ENCODE results near the gene CEMIP. TPM values are rescaled to one million over a fixed set of nuclear protein-coding genes. Genes with fewer than 3 reads are reported as not detected.
"Not testable (repeated sequence)": the region's sequence is repeated elsewhere in the genome, so short reads cannot be mapped to it uniquely, and the experiment has no call there.

CEMIP gene
- total RNA-seq, 2 donors from 2014 or later, result 0.04 to 0.05 TPM

DNA sequence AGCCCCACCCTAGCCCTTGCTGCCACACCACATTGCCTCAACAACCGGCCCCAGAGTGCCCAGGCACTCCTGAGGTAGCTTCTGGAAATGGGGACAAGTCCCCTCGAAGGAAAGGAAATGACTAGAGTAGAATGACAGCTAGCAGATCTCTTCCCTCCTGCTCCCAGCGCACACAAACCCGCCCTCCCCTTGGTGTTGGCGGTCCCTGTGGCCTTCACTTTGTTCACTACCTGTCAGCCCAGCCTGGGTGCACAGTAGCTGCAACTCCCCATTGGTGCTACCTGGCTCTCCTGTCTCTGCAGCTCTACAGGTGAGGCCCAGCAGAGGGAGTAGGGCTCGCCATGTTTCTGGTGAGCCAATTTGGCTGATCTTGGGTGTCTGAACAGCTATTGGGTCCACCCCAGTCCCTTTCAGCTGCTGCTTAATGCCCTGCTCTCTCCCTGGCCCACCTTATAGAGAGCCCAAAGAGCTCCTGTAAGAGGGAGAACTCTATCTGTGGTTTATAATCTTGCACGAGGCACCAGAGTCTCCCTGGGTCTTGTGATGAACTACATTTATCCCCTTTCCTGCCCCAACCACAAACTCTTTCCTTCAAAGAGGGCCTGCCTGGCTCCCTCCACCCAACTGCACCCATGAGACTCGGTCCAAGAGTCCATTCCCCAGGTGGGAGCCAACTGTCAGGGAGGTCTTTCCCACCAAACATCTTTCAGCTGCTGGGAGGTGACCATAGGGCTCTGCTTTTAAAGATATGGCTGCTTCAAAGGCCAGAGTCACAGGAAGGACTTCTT lies 171.3 kb downstream of the CEMIP start:
- peaks cover 8% of the 10 kb centered on the region for H3K4me1 Mint-ChIP-seq
- no peak for ATAC-seq (replicated peaks)
- H3K27me3 Mint-ChIP-seq, result no peaks in the 10 kb centered on the region
- no peaks in the 10 kb centered on the region for H3K9me3 Mint-ChIP-seq
- no peak overlapping the region for H3K4me3 Mint-ChIP-seq
- H3K36me3 Mint-ChIP-seq (ENCODE audit: low read depth), result peaks cover 75% of the 10 kb centered on the region
- no peak overlapping the region for H3K27ac Mint-ChIP-seq

DNA sequence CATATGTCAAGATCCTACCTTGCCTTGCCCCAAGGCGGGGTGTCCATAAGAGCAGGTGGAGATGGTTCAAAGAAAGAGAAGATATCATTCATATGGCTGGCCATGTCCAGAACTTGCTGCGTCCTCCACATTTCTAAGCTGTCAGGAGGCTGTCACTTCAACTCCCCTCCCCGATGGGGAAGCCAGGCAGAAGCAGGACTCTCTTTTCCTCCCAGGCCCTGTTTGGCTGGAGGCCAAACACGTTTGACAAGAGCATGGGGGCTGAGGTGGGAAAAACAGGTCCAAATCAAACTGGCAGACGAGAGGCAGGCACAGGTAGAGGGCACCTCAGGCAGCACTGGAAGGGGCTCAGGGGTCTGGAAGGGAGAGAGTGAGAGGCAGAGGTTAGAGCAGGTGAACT lies 172.8 kb downstream of the CEMIP start:
- Mint-ChIP-seq H3K4me3 (no peak overlapping the region), H3K27ac (no peak overlapping the region), H3K36me3 (ENCODE audit: low read depth) (peaks cover 69% of the 10 kb centered on the region), H3K4me1 (peaks cover 11% of the 10 kb centered on the region), H3K9me3 (no peaks in the 10 kb centered on the region), H3K27me3 (no peaks in the 10 kb centered on the region)
- no peak for ATAC-seq (replicated peaks)

DNA sequence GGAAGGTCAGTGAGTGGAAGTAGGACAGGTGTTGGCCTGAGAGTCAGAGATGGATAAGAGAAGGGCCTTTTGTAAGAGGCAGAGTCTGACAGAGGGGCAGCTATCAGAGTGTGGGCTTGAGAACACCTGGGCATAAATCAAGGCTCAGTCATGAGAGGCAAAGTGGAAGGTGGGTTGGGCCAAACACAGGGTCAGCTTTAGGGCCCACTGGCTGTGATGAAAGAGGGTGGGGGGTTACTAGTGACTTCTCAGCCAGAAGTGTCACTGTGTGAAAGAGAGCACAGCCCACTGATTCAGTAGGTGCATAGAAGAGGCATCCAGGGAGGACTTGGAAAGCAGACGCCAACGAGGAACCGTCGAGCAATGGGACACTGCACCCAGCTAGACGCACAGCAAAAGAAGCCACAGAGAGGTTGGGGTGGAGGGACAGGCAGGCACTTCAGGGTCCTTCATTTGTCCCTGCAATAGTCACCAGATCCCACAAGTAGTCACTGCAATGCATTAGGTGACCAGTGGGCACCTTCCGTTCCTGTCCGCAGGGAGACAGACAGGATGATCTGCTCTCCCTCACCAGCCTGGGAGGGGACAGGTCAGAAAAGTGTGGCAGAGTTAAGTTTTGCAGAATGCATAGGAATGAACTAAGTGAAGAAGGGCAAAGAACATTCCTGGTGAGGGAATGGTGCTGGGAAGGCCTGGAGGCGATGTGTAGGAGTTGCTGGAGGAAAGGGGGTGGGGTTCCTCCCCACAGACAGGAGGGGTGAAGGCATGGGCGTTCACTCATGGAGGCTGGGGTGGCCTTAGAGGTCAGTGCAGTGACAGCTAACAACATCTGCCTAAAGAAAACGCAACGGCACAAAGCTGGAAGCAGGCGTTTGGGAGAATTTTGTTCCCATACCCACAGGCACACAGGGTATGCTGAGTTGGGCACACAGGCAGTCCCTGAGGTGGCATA lies 174.1 kb downstream of the CEMIP start:
- no peak overlapping the region for H3K4me3 Mint-ChIP-seq
- H3K36me3 Mint-ChIP-seq (ENCODE audit: low read depth), result peaks cover 66% of the 10 kb centered on the region
- H3K9me3 Mint-ChIP-seq, result no peaks in the 10 kb centered on the region
- H3K27ac Mint-ChIP-seq, result peak overlapping the region; percentile 67
- no peaks in the 10 kb centered on the region for H3K27me3 Mint-ChIP-seq
- no peak for ATAC-seq (replicated peaks)
- H3K4me1 Mint-ChIP-seq, result peaks cover 19% of the 10 kb centered on the region

GRCh38 chr15:80953953-80954778 lies 175.0 kb downstream of the CEMIP start:
- no peaks in the 10 kb centered on the region for H3K9me3 Mint-ChIP-seq
- H3K36me3 Mint-ChIP-seq (ENCODE audit: low read depth), result peaks cover 65% of the 10 kb centered on the region
- H3K27me3 Mint-ChIP-seq, result no peaks in the 10 kb centered on the region
- no peak for ATAC-seq (replicated peaks)
- no peak overlapping the region for H3K4me3 Mint-ChIP-seq
- peaks cover 23% of the 10 kb centered on the region for H3K4me1 Mint-ChIP-seq
- H3K27ac Mint-ChIP-seq, result no peak overlapping the region

DNA sequence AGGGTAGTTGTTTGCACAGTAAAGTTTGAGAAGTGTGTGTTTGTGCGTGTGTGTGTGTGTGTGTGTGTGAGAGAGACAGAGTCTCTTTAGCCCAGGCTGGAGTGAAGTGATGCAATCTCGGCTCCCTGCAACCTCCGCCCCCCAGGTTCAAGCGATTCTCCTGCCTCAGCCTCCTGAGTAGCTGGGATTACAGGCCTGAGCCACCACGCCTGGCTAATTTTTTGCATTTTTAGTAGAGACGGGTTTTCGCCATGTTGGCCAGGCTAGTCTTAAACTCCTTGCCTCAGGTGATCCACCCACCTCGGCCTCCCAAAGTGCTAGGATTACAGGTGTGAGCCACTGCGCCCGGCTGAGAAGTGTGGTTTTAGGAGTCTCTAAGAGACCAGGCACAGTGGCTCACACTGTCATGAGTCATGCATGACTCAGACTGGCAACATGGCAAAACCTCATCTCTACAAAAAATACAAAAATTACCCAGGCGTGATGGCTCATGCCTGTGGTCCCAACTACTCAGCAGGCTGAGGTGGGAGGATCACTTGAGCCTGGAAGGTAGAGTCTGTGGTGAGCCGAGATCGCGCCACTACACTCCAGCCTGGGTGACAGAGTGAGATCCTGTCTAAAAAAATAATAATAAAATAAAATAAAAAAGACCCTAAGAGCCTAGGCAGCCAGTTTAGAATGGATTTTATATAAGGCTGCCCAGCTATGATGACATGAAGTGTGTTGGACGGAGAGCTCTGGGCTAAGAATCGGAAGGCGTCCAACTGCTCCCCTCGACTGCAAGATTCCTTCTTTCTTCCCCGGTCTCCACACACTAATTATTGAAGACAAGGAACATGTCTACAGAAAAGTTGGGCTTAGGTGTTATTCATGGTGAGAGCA lies 176.6 kb downstream of the CEMIP start:
- H3K27ac Mint-ChIP-seq, H3K9me3 Mint-ChIP-seq, H3K27me3 Mint-ChIP-seq, H3K4me3 Mint-ChIP-seq: not testable (repeated sequence)
- peaks cover 23% of the 10 kb centered on the region for H3K4me1 Mint-ChIP-seq
- ATAC-seq (replicated peaks), result peak; percentile 99
- peaks cover 67% of the 10 kb centered on the region for H3K36me3 Mint-ChIP-seq (ENCODE audit: low read depth)

DNA sequence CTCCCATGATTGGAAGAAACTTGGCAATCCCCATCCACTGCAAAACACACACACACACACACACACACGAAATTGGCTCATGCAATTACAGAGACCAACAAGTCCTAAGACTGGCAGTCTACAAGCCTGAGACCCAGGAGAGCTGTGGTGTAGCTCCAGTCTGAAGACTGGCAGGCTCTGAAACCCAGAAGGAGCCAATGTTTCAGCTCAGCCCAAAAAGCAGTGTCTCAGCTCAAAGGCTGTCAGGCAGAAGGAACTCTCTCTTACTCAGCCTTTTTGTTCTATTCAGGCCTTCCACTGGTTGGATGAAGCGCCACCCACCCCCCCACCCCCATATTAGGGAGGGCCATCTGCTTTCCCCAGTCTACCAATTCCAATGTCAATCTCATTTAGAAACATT lies 178.4 kb downstream of the CEMIP start:
- H3K4me1 Mint-ChIP-seq, result peaks cover 31% of the 10 kb centered on the region
- no peak for ATAC-seq (replicated peaks)
- H3K36me3 Mint-ChIP-seq (ENCODE audit: low read depth), result peaks cover 64% of the 10 kb centered on the region
- no peaks in the 10 kb centered on the region for H3K27me3 Mint-ChIP-seq
- no peak overlapping the region for H3K27ac Mint-ChIP-seq
- H3K4me3 Mint-ChIP-seq, result no peak overlapping the region
- H3K9me3 Mint-ChIP-seq, result no peaks in the 10 kb centered on the region

DNA sequence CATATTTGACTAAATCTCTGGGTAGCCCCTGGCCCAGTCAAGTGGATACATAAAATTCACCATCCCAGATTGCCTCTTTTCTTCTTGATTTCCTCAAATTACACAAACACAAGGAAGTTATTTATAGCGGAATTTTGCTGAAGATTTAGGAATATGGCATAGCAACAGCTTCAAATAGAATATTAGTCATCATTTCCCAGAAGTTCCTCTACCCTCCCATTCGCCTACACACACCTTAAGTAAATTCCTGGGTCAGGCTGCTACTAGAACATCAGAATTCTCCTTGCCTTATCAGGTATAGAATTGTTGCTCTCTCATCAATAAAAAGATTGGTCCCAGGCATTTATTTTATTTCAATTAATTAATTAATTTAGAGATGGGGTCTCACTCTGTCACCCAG lies 178.8 kb downstream of the CEMIP start:
- peaks cover 30% of the 10 kb centered on the region for H3K4me1 Mint-ChIP-seq
- no peaks in the 10 kb centered on the region for H3K27me3 Mint-ChIP-seq
- no peak overlapping the region for H3K4me3 Mint-ChIP-seq
- H3K36me3 Mint-ChIP-seq (ENCODE audit: low read depth), result peaks cover 64% of the 10 kb centered on the region
- no peaks in the 10 kb centered on the region for H3K9me3 Mint-ChIP-seq
- H3K27ac Mint-ChIP-seq, result no peak overlapping the region
- no peak for ATAC-seq (replicated peaks)

- H3K4me1 Mint-ChIP-seq, result peaks cover 30% of the 10 kb centered on the region
- no peaks in the 10 kb centered on the region for H3K27me3 Mint-ChIP-seq
- H3K27ac Mint-ChIP-seq, result no peak overlapping the region
- no peak overlapping the region for H3K4me3 Mint-ChIP-seq
- no peaks in the 10 kb centered on the region for H3K9me3 Mint-ChIP-seq
- peaks cover 67% of the 10 kb centered on the region for H3K36me3 Mint-ChIP-seq (ENCODE audit: low read depth)
- no peak for ATAC-seq (replicated peaks)
These were observed 179.8 kb downstream of the CEMIP start for GRCh38 chr15:80958818-80959495.

DNA sequence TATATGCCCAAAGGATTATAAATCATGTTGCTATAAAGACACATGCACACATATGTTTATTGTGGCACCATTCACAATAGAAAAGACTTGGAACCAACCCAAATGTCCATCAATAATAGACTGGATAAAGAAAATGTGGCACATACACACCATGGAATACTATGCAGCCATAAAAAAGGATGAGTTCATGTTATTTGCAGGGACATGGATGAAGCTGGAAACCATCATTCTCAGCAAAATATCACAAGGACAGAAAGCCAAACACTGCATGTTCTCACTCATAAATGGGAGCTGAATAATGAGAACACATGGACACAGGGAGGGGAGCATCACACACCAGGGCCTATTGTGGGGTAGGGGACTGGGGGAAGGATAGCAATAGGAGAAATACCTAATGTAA lies 186.3 kb downstream of the CEMIP start:
- H3K36me3 Mint-ChIP-seq (ENCODE audit: low read depth), result peaks cover 83% of the 10 kb centered on the region
- peaks cover 22% of the 10 kb centered on the region for H3K4me1 Mint-ChIP-seq
- ATAC-seq (replicated peaks); H3K27me3 Mint-ChIP-seq; H3K4me3 Mint-ChIP-seq; H3K9me3 Mint-ChIP-seq; H3K27ac Mint-ChIP-seq: not testable (repeated sequence)

DNA sequence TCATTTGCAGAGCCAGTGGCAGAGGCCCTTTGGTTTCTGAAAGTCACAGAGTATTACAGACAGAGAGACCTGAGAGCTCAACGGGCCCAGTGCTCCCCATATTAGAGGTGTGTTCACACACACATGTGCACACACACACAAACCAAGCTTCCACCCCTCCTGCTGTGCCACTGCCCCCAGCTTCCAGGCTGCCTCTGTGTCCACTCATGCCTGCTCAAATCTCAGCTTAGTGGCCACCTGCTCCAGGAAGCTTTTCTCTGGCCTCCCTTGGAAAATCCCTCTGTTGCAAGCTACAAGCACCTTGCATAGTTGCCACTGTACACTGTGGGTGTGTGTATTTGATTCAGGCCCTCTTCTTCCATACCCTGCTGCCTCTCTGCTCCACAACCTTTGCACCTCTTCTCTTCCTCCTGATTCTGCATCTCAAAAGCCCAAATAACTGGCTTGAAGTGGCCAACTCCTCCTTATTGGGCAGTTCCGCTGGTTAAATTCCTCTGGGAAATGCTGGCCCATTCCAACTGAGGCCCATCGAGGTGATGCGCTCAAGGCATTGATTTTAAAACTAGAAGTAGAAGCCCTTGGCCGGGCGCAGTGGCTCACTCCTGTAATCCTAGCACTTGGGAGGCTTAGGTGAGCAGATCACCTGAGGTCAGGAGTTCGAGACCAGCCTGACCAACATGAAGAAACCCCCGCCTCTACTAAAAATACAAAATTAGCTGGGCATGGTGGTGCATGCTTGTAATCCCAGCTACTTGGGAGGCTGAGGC lies 187.4 kb downstream of the CEMIP start:
- no peaks in the 10 kb centered on the region for H3K9me3 Mint-ChIP-seq
- no peak for ATAC-seq (replicated peaks)
- H3K36me3 Mint-ChIP-seq (ENCODE audit: low read depth), result peaks cover 79% of the 10 kb centered on the region
- H3K27me3 Mint-ChIP-seq, result no peaks in the 10 kb centered on the region
- H3K27ac Mint-ChIP-seq, result no peak overlapping the region
- H3K4me3 Mint-ChIP-seq, result no peak overlapping the region
- peaks cover 28% of the 10 kb centered on the region for H3K4me1 Mint-ChIP-seq

GRCh38 chr15:80967451-80967850 lies 188.3 kb downstream of the CEMIP start:
- Mint-ChIP-seq H3K4me3 (no peak overlapping the region), H3K27ac (no peak overlapping the region), H3K36me3 (ENCODE audit: low read depth) (peaks cover 83% of the 10 kb centered on the region), H3K27me3 (no peaks in the 10 kb centered on the region), H3K9me3 (no peaks in the 10 kb centered on the region), H3K4me1 (peaks cover 19% of the 10 kb centered on the region)
- ATAC-seq (replicated peaks), result no peak

DNA sequence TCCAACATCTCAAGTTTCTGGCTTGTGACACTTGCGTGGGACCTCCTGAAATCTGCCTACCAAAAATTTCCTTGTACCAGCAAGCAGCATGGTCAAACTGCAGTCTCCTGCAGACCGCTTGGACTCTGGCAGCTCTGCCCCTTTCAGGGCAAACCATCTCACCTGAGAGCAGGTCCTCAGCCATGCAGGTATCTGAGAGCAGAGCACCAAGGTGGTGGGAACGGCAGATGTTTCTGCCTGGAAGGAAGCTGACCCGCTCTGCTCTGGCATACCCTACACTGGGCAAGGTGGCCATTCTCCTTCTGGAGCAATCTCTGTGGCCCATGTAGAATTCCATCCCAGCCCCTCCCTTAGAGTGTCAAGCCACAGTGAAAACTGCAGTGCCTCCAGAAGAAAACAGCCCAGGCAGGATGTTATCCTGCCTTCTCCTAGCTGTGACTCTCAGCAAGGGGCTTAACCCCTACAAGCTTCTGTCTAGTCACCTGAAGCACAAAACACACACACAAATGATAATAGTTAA lies 188.9 kb downstream of the CEMIP start:
- ATAC-seq (replicated peaks), result no peak
- Mint-ChIP-seq H3K27me3 (no peaks in the 10 kb centered on the region), H3K36me3 (ENCODE audit: low read depth) (peaks cover 80% of the 10 kb centered on the region), H3K9me3 (no peaks in the 10 kb centered on the region), H3K27ac (no peak overlapping the region), H3K4me1 (peaks cover 15% of the 10 kb centered on the region), H3K4me3 (no peak overlapping the region)

Data from activated T-helper 17 cell treated with anti-CD3 and anti-CD28 coated beads, Interleukin-2, amount 50 U/mL, for 72 hours (primary cell).